A549 (cell line): ENCODE data around the gene ADCY2.

Experiments used
- CBX8 ChIP-seq: fragments of 200-600 bp; sonication (generic); IDR thresholded peaks from 2 replicates; pipeline ENCODE4 v1.6.1; 2016
- ESRRA ChIP-seq: fragments of 150-350 bp; IDR thresholded peaks from 2 replicates; pipeline ENCODE4 v1.6.1; 2014; ENCODE audit warnings: mild to moderate bottlenecking, low read length, borderline replicate concordance
- HOXB5 ChIP-seq: fragments of 250-450 bp; sonication (Bioruptor Pico); IDR thresholded peaks from 2 replicates; pipeline ENCODE4 v1.5.0; 2020; ENCODE audit warnings: mild to moderate bottlenecking, moderate library complexity
- KDM1A ChIP-seq: fragments of 200-600 bp; sonication (generic); IDR thresholded peaks from 2 replicates; pipeline ENCODE4 v1.6.1; 2016; ENCODE audit warnings: low read depth, mild to moderate bottlenecking
- MAFK ChIP-seq: fragments of 450-650 bp; IDR thresholded peaks from 2 replicates; pipeline ENCODE4 v1.6.1; 2014; ENCODE audit not compliant: partially characterized antibody
- POLR2A ChIP-seq: IDR thresholded peaks from 2 replicates; pipeline ENCODE4 v1.6.1; 2012; ENCODE audit warnings: mild to moderate bottlenecking, low read length
- POLR2AphosphoS2 ChIP-seq: conservative IDR thresholded peaks from 2 replicates; pipeline ENCODE4 v1.6.1; 2012; ENCODE audit warnings: low read length, improper control_type of control experiment, inconsistent platforms
- RCOR1 ChIP-seq: fragments of 150-350 bp; IDR thresholded peaks from 2 replicates; pipeline ENCODE4 v1.6.1; 2014; ENCODE audit warnings: antibody characterized with exemption, low read length, low read depth
- SMC3 ChIP-seq: fragments of >200 bp; sonication (Bioruptor Twin); formaldehyde crosslinking; IDR thresholded peaks from 3 replicates; pipeline ENCODE4 v1.6.1; 2018; ENCODE audit warnings: inconsistent platforms
- ZSCAN20 ChIP-seq: fragments of 250-450 bp; sonication (Bioruptor Pico); IDR thresholded peaks from 2 replicates; pipeline ENCODE4 v1.8.0; 2022; ENCODE audit warnings: mild to moderate bottlenecking, moderate library complexity
- TF ChIP-seq, protein P1 (sequence below): fragments of >200 bp; sonication (Bioruptor Twin); formaldehyde crosslinking; IDR thresholded peaks from 3 replicates; pipeline ENCODE4 v1.5.1; 2016
- TF ChIP-seq, protein P2 (sequence below): fragments of >200 bp; sonication (Bioruptor Twin); formaldehyde crosslinking; IDR thresholded peaks from 2 replicates; pipeline ENCODE4 v1.6.1; 2016
- TF ChIP-seq, protein P3 (sequence below): IDR thresholded peaks from 2 replicates; pipeline ENCODE4 v1.6.1; 2012
- TF ChIP-seq, protein P4 (sequence below): fragments of 150-350 bp; IDR thresholded peaks from 2 replicates; pipeline ENCODE4 v1.6.1; 2014; ENCODE audit warnings: low read depth, mild to moderate bottlenecking, low read length

DNA sequence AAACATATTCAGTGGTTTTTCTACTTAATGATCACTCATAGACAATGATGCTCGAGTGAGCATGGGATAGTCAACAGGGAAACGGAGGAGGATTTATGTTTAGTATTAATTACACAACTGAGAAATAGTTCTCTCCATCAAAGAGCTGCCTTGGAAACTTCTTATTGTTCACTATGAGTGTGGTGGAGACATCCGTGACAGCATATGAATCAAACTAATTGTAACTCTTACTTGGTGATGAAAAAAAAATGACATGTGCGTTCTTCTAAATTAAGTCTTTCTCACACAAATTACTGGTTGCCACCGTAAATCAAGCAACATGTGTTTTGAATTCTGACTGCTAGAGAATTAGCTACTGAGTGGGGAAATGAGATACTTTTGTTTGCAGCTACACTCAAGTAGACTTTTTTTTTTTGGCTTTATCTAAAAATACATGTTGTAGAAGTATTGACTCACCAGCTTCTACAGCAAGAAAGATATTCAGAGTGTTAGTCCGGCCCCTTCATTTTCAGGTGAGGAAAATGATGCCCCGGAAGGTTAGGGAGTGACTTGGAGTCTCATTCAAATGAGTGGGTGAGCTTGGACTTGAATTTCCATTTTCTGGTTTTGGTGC lies 275.5 kb downstream of the ADCY2 start:
- TF ChIP-seq, protein P1, sequence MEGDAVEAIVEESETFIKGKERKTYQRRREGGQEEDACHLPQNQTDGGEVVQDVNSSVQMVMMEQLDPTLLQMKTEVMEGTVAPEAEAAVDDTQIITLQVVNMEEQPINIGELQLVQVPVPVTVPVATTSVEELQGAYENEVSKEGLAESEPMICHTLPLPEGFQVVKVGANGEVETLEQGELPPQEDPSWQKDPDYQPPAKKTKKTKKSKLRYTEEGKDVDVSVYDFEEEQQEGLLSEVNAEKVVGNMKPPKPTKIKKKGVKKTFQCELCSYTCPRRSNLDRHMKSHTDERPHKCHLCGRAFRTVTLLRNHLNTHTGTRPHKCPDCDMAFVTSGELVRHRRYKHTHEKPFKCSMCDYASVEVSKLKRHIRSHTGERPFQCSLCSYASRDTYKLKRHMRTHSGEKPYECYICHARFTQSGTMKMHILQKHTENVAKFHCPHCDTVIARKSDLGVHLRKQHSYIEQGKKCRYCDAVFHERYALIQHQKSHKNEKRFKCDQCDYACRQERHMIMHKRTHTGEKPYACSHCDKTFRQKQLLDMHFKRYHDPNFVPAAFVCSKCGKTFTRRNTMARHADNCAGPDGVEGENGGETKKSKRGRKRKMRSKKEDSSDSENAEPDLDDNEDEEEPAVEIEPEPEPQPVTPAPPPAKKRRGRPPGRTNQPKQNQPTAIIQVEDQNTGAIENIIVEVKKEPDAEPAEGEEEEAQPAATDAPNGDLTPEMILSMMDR: no peak
- TF ChIP-seq, protein P2, sequence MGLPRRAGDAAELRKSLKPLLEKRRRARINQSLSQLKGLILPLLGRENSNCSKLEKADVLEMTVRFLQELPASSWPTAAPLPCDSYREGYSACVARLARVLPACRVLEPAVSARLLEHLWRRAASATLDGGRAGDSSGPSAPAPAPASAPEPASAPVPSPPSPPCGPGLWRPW: no peak
- TF ChIP-seq, protein P3, sequence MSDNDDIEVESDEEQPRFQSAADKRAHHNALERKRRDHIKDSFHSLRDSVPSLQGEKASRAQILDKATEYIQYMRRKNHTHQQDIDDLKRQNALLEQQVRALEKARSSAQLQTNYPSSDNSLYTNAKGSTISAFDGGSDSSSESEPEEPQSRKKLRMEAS: no peak
- TF ChIP-seq MAFK: no peak
- no peak for TF ChIP-seq POLR2AphosphoS2
- no peak for TF ChIP-seq SMC3
- TF ChIP-seq, protein P4, sequence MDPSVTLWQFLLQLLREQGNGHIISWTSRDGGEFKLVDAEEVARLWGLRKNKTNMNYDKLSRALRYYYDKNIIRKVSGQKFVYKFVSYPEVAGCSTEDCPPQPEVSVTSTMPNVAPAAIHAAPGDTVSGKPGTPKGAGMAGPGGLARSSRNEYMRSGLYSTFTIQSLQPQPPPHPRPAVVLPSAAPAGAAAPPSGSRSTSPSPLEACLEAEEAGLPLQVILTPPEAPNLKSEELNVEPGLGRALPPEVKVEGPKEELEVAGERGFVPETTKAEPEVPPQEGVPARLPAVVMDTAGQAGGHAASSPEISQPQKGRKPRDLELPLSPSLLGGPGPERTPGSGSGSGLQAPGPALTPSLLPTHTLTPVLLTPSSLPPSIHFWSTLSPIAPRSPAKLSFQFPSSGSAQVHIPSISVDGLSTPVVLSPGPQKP: no peak
- no peak for TF ChIP-seq POLR2A
- TF ChIP-seq RCOR1: no peak
- TF ChIP-seq ZSCAN20 (CRISPR knock-in tag): no peak
- TF ChIP-seq HOXB5 (CRISPR knock-in tag): no peak
- TF ChIP-seq CBX8: no peak
- no peak for TF ChIP-seq ESRRA
- TF ChIP-seq KDM1A: no peak
